Mesodermal cell (in vitro differentiated cells): ENCODE results near the gene RNU6-7.

Experiments
- H3K27ac ChIP-seq: 2 replicates; pipeline ENCODE4 v1.7.0; 2013; ENCODE audit warnings: mild to moderate bottlenecking, low read depth, low read length, moderate library complexity; ENCODE audit not compliant: severe bottlenecking
- H3K36me3 ChIP-seq: 2 replicates; pipeline ENCODE4 v1.7.1; 2013; ENCODE audit warnings: mild to moderate bottlenecking, low read length, moderate library complexity; ENCODE audit not compliant: control insufficient read depth, insufficient read depth
- H3K4me1 ChIP-seq: one replicate; pipeline ENCODE4 v1.7.1; 2013; ENCODE audit warnings: mild to moderate bottlenecking, low read length; ENCODE audit not compliant: insufficient read depth, control insufficient read depth, poor library complexity, severe bottlenecking
- H3K4me3 ChIP-seq: 2 replicates; pipeline ENCODE4 v1.7.0; 2013; ENCODE audit warnings: low read length, control low read depth, mild to moderate bottlenecking; ENCODE audit not compliant: insufficient read depth, poor library complexity, severe bottlenecking; ENCODE audit errors: extremely low read depth
- H3K9me3 ChIP-seq: 2 replicates; pipeline ENCODE4 v1.7.1; 2013; ENCODE audit warnings: mild to moderate bottlenecking, low read length, moderate library complexity; ENCODE audit not compliant: control insufficient read depth
- WGBS, 2 experiments: methylation state at CpG; one replicate each; pipeline ENCODE4 v1.1.5; 2013; ENCODE audit warnings: missing lambda C conversion rate in 2 of 2; ENCODE audit not compliant: insufficient coverage in 2 of 2; 5-methylcytosine and 5-hydroxymethylcytosine counted together

Gene RNU6-7

GRCh38 chr14:32192712-32193373 is 9.0 kb upstream of the RNU6-7 start:
- WGBS, 2 experiments: 100% methylated on average over 1 of the region's 2 CpGs; no CpG with 5 or more reads in 1 of the 2 experiments
- Histone ChIP-seq H3K27ac (no peak overlapping the region), H3K9me3 (no peaks in the 10 kb centered on the region)

DNA sequence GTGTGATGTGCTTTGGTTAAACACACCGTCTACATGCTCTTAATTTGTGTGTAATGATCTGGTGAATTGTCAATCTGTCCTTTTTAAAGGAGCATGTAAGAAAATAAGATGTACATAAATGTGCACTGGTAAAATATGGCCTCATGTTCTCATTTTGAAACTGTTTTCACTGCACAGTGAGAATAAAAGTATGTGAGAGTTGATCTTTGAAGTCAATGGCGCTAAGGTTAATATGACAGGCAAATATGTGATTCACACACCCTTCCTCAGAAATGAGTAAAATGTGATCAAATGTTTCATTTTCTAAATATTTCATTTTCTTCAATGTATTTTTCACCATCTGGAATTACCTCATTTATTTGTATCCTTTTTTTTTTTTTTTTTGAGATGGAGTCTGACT is 8.3 kb upstream of the RNU6-7 start:
- Histone ChIP-seq H3K4me3 (no peak overlapping the region), H3K4me1 (no peaks in the 10 kb centered on the region), H3K36me3 (no peaks in the 10 kb centered on the region), H3K9me3 (no peaks in the 10 kb centered on the region), H3K27ac (no peak overlapping the region)
- 100% methylated on average over 1 of the region's 2 CpGs for WGBS, 2 experiments

More at GRCh38 chr14:32192712-32193373, 9.0 kb upstream of the RNU6-7 start:
- no peaks in the 10 kb centered on the region for H3K36me3 ChIP-seq
- no peaks in the 10 kb centered on the region for H3K4me1 ChIP-seq
- H3K4me3 ChIP-seq: no peak overlapping the region

GRCh38 chr14:32195636-32196035 is 6.2 kb upstream of the RNU6-7 start:
- Histone ChIP-seq H3K36me3 (no peaks in the 10 kb centered on the region), H3K4me1 (no peaks in the 10 kb centered on the region), H3K27ac (no peak overlapping the region), H3K9me3 (no peaks in the 10 kb centered on the region), H3K4me3 (no peak overlapping the region)
- no CpG with 5 or more reads among the region's 1 CpG for WGBS, 2 experiments

- Histone ChIP-seq H3K4me1 (no peaks in the 10 kb centered on the region), H3K36me3 (no peaks in the 10 kb centered on the region), H3K4me3 (no peak overlapping the region), H3K9me3 (no peaks in the 10 kb centered on the region), H3K27ac (no peak overlapping the region)
- no CpG with 5 or more reads among the region's 1 CpG for WGBS, 2 experiments
Observed at GRCh38 chr14:32197919-32198318, 3.9 kb upstream of the RNU6-7 start.

DNA sequence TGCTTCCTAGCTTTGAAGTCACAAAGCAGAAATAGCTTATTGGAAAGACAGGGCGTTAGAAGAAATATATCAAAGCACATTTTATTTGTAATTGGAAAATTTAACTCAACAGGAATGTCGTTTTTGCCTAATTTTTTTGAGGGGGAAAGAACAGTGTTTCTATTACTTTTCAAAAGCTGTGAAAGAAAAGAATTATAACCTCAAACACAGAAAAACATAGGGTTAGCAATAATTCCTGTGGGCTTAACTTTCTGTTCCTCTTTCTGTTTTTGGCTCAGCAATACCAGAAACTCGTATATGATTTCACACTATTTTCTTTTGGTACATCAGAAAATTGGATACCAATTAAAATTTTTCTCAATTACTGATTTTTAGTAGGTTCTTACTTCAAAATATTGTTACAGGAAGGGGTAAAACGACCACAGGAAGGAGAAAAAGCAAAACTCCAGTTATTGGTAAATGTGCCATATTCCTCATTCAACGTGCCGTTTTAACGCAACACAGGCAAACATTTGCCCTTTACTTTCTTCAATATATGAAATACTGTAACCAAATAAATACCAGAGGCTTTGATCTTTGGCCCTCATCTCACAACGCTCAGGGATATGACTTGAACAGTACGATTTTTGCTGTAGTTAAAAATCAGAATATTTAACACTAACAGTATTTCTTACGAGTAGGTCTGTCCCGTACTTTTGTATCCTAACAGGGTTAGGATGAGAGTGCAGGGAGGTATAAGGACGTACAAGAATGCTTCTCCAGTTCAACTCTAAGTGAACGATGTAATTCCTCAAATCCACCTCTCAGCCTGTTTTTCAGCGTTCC is 1.3 kb upstream of the RNU6-7 start:
- H3K36me3 ChIP-seq: no peaks in the 10 kb centered on the region
- H3K27ac ChIP-seq: no peak overlapping the region
- 0% methylated on average over 1 to 3 of the region's 14 CpGs for WGBS, 2 experiments
- H3K4me3 ChIP-seq: peak overlapping the region; percentile 61
- H3K4me1 ChIP-seq: no peaks in the 10 kb centered on the region
- no peaks in the 10 kb centered on the region for H3K9me3 ChIP-seq

GRCh38 chr14:32201193-32201815 is 541 bp upstream of the RNU6-7 start:
- 0% methylated on average over 44 to 46 of the region's 46 CpGs for WGBS, 2 experiments
- Histone ChIP-seq H3K27ac (peak overlapping the region; percentile 99), H3K4me3 (peak overlapping the region; percentile 61), H3K4me1 (no peaks in the 10 kb centered on the region), H3K36me3 (no peaks in the 10 kb centered on the region), H3K9me3 (no peaks in the 10 kb centered on the region)

DNA sequence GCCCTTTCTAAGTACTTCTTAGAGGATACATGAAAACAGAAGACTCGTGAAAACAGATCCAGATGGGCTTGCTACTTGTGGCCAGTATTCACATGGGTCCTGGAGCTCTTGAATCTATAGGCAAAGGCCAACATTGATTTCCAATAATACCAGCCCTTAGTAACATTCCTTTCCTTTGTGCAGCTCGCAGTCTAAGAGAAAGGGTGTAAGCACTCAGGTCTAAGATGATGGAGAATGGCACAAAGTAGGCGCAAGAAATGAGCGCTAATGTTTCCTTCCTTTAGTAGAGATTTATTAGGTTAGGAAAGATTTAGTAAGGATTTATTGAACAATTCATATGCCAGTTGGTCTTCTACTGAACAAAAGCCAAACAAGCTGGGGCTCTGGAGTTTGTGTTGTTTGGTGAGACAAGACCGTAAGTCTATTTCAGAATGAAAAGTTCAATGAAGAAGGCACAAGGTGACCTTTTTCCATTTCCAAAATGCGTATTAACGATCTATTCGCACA is 699 bp downstream of the RNU6-7 start:
- Histone ChIP-seq H3K27ac (peak overlapping the region; percentile 99), H3K9me3 (no peaks in the 10 kb centered on the region), H3K36me3 (no peaks in the 10 kb centered on the region), H3K4me3 (peak overlapping the region; percentile 61), H3K4me1 (no peaks in the 10 kb centered on the region)
- 6 to 12% methylated on average over 5 of the region's 8 CpGs for WGBS, 2 experiments

GRCh38 chr14:32202998-32203882 is 1.4 kb downstream of the RNU6-7 start, which contains the start of gene RNU6-8:
Gene RNU6-8, minus strand, starts transcription at chr14:32203269.
- Histone ChIP-seq H3K36me3 (no peaks in the 10 kb centered on the region), H3K4me1 (no peaks in the 10 kb centered on the region), H3K9me3 (no peaks in the 10 kb centered on the region), H3K4me3 (peak within 1 kb of the TSS; percentile 61), H3K27ac (peak within 1 kb of the TSS; percentile 99)
- WGBS, 2 experiments: 1% methylated on average over 45 to 49 of the region's 57 CpGs

DNA sequence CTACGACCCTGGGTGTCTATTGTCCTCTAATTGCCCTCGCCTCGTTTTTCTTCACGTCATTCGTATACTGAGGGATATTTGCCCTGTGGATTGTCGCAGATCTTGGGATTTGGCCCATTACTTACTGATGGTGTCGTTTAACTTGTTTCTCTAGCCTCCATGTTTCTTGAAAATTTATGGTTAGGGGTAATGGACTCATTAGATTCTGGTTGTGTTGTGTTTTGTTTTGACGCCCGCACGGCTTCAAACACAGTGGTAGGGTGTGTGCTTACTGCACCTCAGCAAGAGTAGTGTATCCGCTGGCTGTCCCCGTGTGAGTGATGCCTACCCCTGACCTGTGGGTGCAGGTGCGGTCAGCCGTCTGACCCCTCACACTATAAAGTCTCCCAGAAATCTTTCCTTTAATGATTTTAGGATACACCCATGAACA is 2.1 kb downstream of the RNU6-7 start:
- WGBS, 2 experiments: 10 to 27% methylated on average over 6 to 8 of the region's 14 CpGs
- H3K36me3 ChIP-seq: no peaks in the 10 kb centered on the region
- H3K4me3 ChIP-seq: peak overlapping the region; percentile 61
- H3K27ac ChIP-seq: no peak overlapping the region
- H3K9me3 ChIP-seq: no peaks in the 10 kb centered on the region
- H3K4me1 ChIP-seq: no peaks in the 10 kb centered on the region

DNA sequence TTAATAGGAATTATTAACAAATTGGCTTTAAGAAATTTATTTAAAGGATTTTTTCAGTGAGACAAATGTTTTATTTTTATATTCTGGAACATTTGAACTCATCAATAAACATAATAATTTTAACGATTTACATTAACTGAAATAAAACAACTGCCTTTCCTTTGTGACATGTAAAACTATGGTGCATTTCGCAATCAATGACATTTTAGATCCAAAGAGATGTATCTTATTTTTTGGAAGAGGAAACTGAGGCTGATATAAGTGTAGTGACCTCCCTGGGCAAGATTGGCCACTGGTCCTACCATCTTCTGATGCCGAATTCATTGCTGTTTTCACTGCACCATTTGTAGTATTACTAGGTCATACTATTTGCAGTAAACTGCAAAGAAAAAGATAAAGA is 3.7 kb downstream of the RNU6-7 start:
- H3K4me1 ChIP-seq: no peaks in the 10 kb centered on the region
- no peaks in the 10 kb centered on the region for H3K9me3 ChIP-seq
- H3K4me3 ChIP-seq: no peak overlapping the region
- no peaks in the 10 kb centered on the region for H3K36me3 ChIP-seq
- H3K27ac ChIP-seq: no peak overlapping the region
- WGBS, 2 experiments: 100% methylated on average over 1 of the region's 3 CpGs; no CpG with 5 or more reads in 1 of the 2 experiments
